GM23338 (cell line): Measurements from ENCODE around the gene TSPEAR. TPM values are rescaled to one million over a fixed set of nuclear protein-coding genes. Genes with fewer than 3 reads are reported as not detected.

ENCODE experiments used
- ATAC-seq: fragments of 200-7000 bp; cut with Tn5 transposase; 3 replicates; pipeline ENCODE4 v1.9.1; 2020
- DNase-seq: peaks from one replicate; pipeline ENCODE4 v3.0.0-alpha.2; 2015; ENCODE audit warnings: low spot score
- H2AFZ ChIP-seq: fragments of 200-600 bp; sonication (generic); 2 replicates; pipeline ENCODE4 v1.8.0; 2016; ENCODE audit warnings: antibody characterized with exemption, mild to moderate bottlenecking, moderate library complexity
- H3F3A ChIP-seq: fragments of 200-600 bp; sonication (generic); replicated peaks from 2 replicates; pipeline ENCODE4 v1.8.0; 2017; ENCODE audit warnings: antibody characterized with exemption, mixed run types, low read depth
- H3K27ac ChIP-seq: fragments of 200-600 bp; sonication (generic); 2 replicates; pipeline ENCODE4 v1.6.1; 2016; ENCODE audit warnings: low read depth
- H3K27me3 ChIP-seq: fragments of 200-600 bp; sonication (generic); 2 replicates; pipeline ENCODE4 v1.8.0; 2016; ENCODE audit warnings: mild to moderate bottlenecking, mixed run types, moderate library complexity; ENCODE audit not compliant: insufficient read depth
- H3K36me3 ChIP-seq: fragments of 200-600 bp; sonication (generic); 2 replicates; pipeline ENCODE4 v1.8.0; 2016; ENCODE audit warnings: mild to moderate bottlenecking; ENCODE audit not compliant: insufficient read depth
- H3K4me1 ChIP-seq: fragments of 200-600 bp; sonication (generic); 2 replicates; pipeline ENCODE4 v1.8.0; 2016; ENCODE audit warnings: mild to moderate bottlenecking, moderate library complexity; ENCODE audit not compliant: insufficient read depth
- H3K4me2 ChIP-seq: fragments of 200-600 bp; sonication (generic); 2 replicates; pipeline ENCODE4 v1.7.1; 2017; ENCODE audit warnings: mixed run types
- H3K4me3 ChIP-seq: fragments of 200-600 bp; sonication (generic); 2 replicates; pipeline ENCODE4 v1.6.1; 2016; ENCODE audit warnings: mixed run types
- H3K79me2 ChIP-seq: fragments of 200-600 bp; sonication (generic); replicated peaks from 2 replicates; pipeline ENCODE4 v1.8.0; 2017; ENCODE audit warnings: mild to moderate bottlenecking; ENCODE audit not compliant: insufficient read depth
- H3K9me2 ChIP-seq: fragments of 200-600 bp; sonication (generic); 2 replicates; pipeline ENCODE4 v1.8.0; 2017; ENCODE audit not compliant: insufficient read depth
- H4K20me1 ChIP-seq: fragments of 200-600 bp; sonication (generic); replicated peaks from 2 replicates; pipeline ENCODE4 v1.8.0; 2017; ENCODE audit warnings: mild to moderate bottlenecking; ENCODE audit not compliant: insufficient read depth
- H3K27ac Mint-ChIP-seq: 2 replicates; pipeline ENCODE4 v1.8.0; 2020; ENCODE audit warnings: inconsistent platforms, mild to moderate bottlenecking, moderate library complexity, mixed read lengths
- H3K27me3 Mint-ChIP-seq: 3 replicates; pipeline ENCODE4 v1.8.0; 2022; ENCODE audit warnings: low read depth, mild to moderate bottlenecking, moderate library complexity, mixed read lengths, inconsistent platforms; ENCODE audit not compliant: insufficient read depth, poor library complexity
- H3K36me3 Mint-ChIP-seq: 3 replicates; pipeline ENCODE4 v1.8.0; 2021; ENCODE audit warnings: low read depth, mild to moderate bottlenecking, inconsistent platforms, moderate library complexity, mixed read lengths
- H3K4me1 Mint-ChIP-seq: 3 replicates; pipeline ENCODE4 v1.8.0; 2020; ENCODE audit warnings: mild to moderate bottlenecking, inconsistent platforms, mixed read lengths
- H3K4me3 Mint-ChIP-seq: 3 replicates; pipeline ENCODE4 v1.8.0; 2021; ENCODE audit warnings: moderate library complexity, mild to moderate bottlenecking, inconsistent platforms, mixed read lengths
- H3K9me3 Mint-ChIP-seq: 3 replicates; pipeline ENCODE4 v1.8.0; 2020; ENCODE audit warnings: moderate library complexity, mild to moderate bottlenecking, inconsistent platforms, mixed read lengths
- CREB1 ChIP-seq: fragments of 250-450 bp; sonication (Bioruptor Pico); IDR thresholded peaks from 2 replicates; pipeline ENCODE4 v1.5.0; 2020; ENCODE audit warnings: low read depth, mild to moderate bottlenecking, moderate library complexity
- CTCF ChIP-seq, 2 experiments: fragments of 200-600 bp in 1 of 2; sonication (generic) in 1 of 2; conservative IDR thresholded peaks; 2 replicates each; pipeline versions ENCODE4 v1.5.1 to v1.6.1; 2016 to 2017; ENCODE audit warnings: antibody characterized with exemption in 2 of 2, low read depth in 2 of 2, mild to moderate bottlenecking in 2 of 2, moderate library complexity in 1 of 2
- ETS1 ChIP-seq: IDR thresholded peaks from 2 replicates; pipeline ENCODE4 v1.6.1; 2016; ENCODE audit warnings: antibody characterized with exemption
- EZH2 ChIP-seq: fragments of 200-600 bp; sonication (generic); IDR thresholded peaks from one replicate; pipeline ENCODE4 v1.8.0; 2017; ENCODE audit warnings: antibody characterized with exemption, mild to moderate bottlenecking, low read depth; ENCODE audit not compliant: unreplicated experiment
- EZH2phosphoT487 ChIP-seq: fragments of 200-600 bp; sonication (generic); IDR thresholded peaks from one replicate; pipeline ENCODE4 v1.8.1; 2018; ENCODE audit warnings: antibody characterized with exemption; ENCODE audit not compliant: unreplicated experiment
- JUNB ChIP-seq: IDR thresholded peaks from one replicate; pipeline ENCODE4 v1.6.1; 2016; ENCODE audit warnings: antibody characterized with exemption; ENCODE audit not compliant: unreplicated experiment
- NANOG ChIP-seq: IDR thresholded peaks from 2 replicates; pipeline ENCODE4 v1.6.1; 2016; ENCODE audit warnings: antibody characterized with exemption, borderline replicate concordance
- POLR2AphosphoS5 ChIP-seq: IDR thresholded peaks from 2 replicates; pipeline ENCODE4 v1.6.1; 2016; ENCODE audit warnings: antibody characterized with exemption, low read depth
- REST ChIP-seq: IDR thresholded peaks from one replicate; pipeline ENCODE4 v1.6.1; 2018; ENCODE audit warnings: antibody characterized with exemption; ENCODE audit not compliant: unreplicated experiment
- STAT1 ChIP-seq: IDR thresholded peaks from one replicate; pipeline ENCODE4 v1.6.1; 2016; ENCODE audit warnings: antibody characterized with exemption; ENCODE audit not compliant: unreplicated experiment
- ZNF114 ChIP-seq: fragments of 250-450 bp; sonication (Bioruptor Pico); IDR thresholded peaks from 2 replicates; pipeline ENCODE4 v1.5.0; 2020; ENCODE audit warnings: mild to moderate bottlenecking, moderate library complexity
- ZNF331 ChIP-seq: fragments of 250-450 bp; sonication (Bioruptor Pico); IDR thresholded peaks from 2 replicates; pipeline ENCODE4 v1.5.0; 2020; ENCODE audit warnings: low read depth, mild to moderate bottlenecking, moderate library complexity
- polyA plus RNA-seq: library from polyadenylated mRNA; unstranded; fragments of >200 nt; fragmentation: Nextera tagmentation; extraction: Ambion mirVana; gene quantifications from 2 replicates; pipeline ENCODE4 v1.2.1, GENCODE V29; 2016
- total RNA-seq: library from RNA; depleted of rRNA; stranded (reverse); fragments of >200 nt; shearing (Covaris generic); gene quantifications from 2 replicates; pipeline ENCODE4 v1.2.3, GENCODE V29; 2014
- TF ChIP-seq, protein P1 (sequence below): fragments of 250-450 bp; sonication (Bioruptor Pico); IDR thresholded peaks from 2 replicates; pipeline ENCODE4 v1.5.0; 2020; ENCODE audit warnings: mild to moderate bottlenecking, moderate library complexity

Gene TSPEAR
- total and polyA plus RNA-seq, 2 experiments from 2014 or later = 0.35 to 0.92 TPM

- peaks cover 2% of the 10 kb centered on the region; the same call in 1 of the 3 replicates for H3K9me3 Mint-ChIP-seq
- H3K4me2 ChIP-seq = 0 out of 2 replicates have a peak overlapping the region, but pooled peaks have one; percentile 32
- no peak for DNase-seq
Measured at GRCh38 chr21:44701541-44701940, 9.8 kb downstream of the TSPEAR start.

More at GRCh38 chr21:44701541-44701940, 9.8 kb downstream of the TSPEAR start:
- Histone ChIP-seq H3K27me3 (peaks cover 12% of the 10 kb centered on the region), H2AFZ (no peak overlapping the region), H3K4me3 (no peak overlapping the region), H3K9me2 (no peaks in the 10 kb centered on the region), H3K27ac (no peak overlapping the region), H4K20me1 (no peaks in the 10 kb centered on the region), H3K79me2 (no peaks in the 10 kb centered on the region), H3K4me1 (peaks cover 42% of the 10 kb centered on the region), H3K36me3 (no peaks in the 10 kb centered on the region), H3F3A (0 out of 2 replicates have a peak, but pooled peaks cover 9% of the 10 kb centered on the region)
- no peak overlapping the region; the same call in 2 of the 3 replicates for H3K4me3 Mint-ChIP-seq
- H3K4me1 Mint-ChIP-seq = peaks cover 78% of the 10 kb centered on the region
- H3K27ac Mint-ChIP-seq = peak overlapping the region; percentile 26; the same call in 1 of the 2 replicates
- no peak for ATAC-seq
- TF ChIP-seq EZH2phosphoT487 (no peak), ETS1 (no peak), REST (no peak), ZNF114 (no peak), STAT1 (no peak), NANOG (no peak), POLR2AphosphoS5 (no peak), EZH2 (no peak), ZNF331 (no peak), CTCF (conservative IDR thresholded peaks at IDR 0.05; ENCODE audit: low read depth in 2 of 2) (no peak), CREB1 (CRISPR knock-in tag) (no peak), JUNB (no peak)
- TF ChIP-seq, protein P1, sequence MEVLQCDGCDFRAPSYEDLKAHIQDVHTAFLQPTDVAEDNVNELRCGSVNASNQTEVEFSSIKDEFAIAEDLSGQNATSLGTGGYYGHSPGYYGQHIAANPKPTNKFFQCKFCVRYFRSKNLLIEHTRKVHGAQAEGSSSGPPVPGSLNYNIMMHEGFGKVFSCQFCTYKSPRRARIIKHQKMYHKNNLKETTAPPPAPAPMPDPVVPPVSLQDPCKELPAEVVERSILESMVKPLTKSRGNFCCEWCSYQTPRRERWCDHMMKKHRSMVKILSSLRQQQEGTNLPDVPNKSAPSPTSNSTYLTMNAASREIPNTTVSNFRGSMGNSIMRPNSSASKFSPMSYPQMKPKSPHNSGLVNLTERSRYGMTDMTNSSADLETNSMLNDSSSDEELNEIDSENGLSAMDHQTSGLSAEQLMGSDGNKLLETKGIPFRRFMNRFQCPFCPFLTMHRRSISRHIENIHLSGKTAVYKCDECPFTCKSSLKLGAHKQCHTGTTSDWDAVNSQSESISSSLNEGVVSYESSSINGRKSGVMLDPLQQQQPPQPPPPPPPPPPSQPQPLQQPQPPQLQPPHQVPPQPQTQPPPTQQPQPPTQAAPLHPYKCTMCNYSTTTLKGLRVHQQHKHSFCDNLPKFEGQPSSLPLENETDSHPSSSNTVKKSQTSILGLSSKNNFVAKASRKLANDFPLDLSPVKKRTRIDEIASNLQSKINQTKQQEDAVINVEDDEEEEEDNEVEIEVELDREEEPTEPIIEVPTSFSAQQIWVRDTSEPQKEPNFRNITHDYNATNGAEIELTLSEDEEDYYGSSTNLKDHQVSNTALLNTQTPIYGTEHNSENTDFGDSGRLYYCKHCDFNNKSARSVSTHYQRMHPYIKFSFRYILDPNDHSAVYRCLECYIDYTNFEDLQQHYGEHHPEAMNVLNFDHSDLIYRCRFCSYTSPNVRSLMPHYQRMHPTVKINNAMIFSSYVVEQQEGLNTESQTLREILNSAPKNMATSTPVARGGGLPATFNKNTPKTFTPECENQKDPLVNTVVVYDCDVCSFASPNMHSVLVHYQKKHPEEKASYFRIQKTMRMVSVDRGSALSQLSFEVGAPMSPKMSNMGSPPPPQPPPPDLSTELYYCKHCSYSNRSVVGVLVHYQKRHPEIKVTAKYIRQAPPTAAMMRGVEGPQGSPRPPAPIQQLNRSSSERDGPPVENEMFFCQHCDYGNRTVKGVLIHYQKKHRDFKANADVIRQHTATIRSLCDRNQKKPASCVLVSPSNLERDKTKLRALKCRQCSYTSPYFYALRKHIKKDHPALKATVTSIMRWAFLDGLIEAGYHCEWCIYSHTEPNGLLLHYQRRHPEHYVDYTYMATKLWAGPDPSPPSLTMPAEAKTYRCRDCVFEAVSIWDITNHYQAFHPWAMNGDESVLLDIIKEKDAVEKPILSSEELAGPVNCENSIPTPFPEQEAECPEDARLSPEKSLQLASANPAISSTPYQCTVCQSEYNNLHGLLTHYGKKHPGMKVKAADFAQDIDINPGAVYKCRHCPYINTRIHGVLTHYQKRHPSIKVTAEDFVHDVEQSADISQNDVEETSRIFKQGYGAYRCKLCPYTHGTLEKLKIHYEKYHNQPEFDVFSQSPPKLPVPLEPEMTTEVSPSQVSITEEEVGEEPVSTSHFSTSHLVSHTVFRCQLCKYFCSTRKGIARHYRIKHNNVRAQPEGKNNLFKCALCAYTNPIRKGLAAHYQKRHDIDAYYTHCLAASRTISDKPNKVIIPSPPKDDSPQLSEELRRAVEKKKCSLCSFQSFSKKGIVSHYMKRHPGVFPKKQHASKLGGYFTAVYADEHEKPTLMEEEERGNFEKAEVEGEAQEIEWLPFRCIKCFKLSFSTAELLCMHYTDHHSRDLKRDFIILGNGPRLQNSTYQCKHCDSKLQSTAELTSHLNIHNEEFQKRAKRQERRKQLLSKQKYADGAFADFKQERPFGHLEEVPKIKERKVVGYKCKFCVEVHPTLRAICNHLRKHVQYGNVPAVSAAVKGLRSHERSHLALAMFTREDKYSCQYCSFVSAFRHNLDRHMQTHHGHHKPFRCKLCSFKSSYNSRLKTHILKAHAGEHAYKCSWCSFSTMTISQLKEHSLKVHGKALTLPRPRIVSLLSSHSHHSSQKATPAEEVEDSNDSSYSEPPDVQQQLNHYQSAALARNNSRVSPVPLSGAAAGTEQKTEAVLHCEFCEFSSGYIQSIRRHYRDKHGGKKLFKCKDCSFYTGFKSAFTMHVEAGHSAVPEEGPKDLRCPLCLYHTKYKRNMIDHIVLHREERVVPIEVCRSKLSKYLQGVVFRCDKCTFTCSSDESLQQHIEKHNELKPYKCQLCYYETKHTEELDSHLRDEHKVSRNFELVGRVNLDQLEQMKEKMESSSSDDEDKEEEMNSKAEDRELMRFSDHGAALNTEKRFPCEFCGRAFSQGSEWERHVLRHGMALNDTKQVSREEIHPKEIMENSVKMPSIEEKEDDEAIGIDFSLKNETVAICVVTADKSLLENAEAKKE = no peak
- peaks cover 34% of the 10 kb centered on the region for H3K27me3 Mint-ChIP-seq
- H3K36me3 Mint-ChIP-seq = no peaks in the 10 kb centered on the region
